ENCODE measurements around the gene MIAT. TPM values are rescaled to one million over a fixed set of nuclear protein-coding genes. Genes with fewer than 3 reads are reported as not detected.

The MIAT gene
- polyA plus RNA-seq, 2 of the 4 experiments (the other 2 are of a cell fraction) = 1.5 to 2.2 TPM

Small RNA genes within 50 kb of the gene (small RNA-seq; reads per million reads assigned to genes)
- gene RF01874 = 0 reads per million in 6 experiments

Other genes with a start within 250 kb of the MIAT start
- 1.2 and 1.3 TPM in 2 replicates for gene ASPHD2, start 228.3 kb upstream of the MIAT start, polyA plus RNA-seq (2011; rRNA removed)
- gene ASPHD2, start 228.3 kb upstream of the MIAT start, polyA plus RNA-seq (2017; fragmentation: RNase III; extraction: RNeasy Plus Mini Kit Qiagen cat#74134 plus additional on column Dnase treatment) = 0.72 to 0.92 TPM (median 0.84 TPM) in 3 replicates
- 25.7 and 30.2 TPM in 2 replicates for gene HPS4, start 173.8 kb upstream of the MIAT start, polyA plus RNA-seq (2011; rRNA removed)
- gene HPS4, start 173.8 kb upstream of the MIAT start, polyA plus RNA-seq (2017; fragmentation: RNase III; extraction: RNeasy Plus Mini Kit Qiagen cat#74134 plus additional on column Dnase treatment) = 10.8 to 12.7 TPM (median 11.8 TPM) in 3 replicates
- gene SRRD, start 173.7 kb upstream of the MIAT start, polyA plus RNA-seq (2011; rRNA removed) = 36.4 and 38.4 TPM in 2 replicates
- 13.1 to 14.2 TPM (median 14.1 TPM) in 3 replicates for gene SRRD, start 173.7 kb upstream of the MIAT start, polyA plus RNA-seq (2017; fragmentation: RNase III; extraction: RNeasy Plus Mini Kit Qiagen cat#74134 plus additional on column Dnase treatment)
- gene TFIP11, start 145.1 kb upstream of the MIAT start, polyA plus RNA-seq (2011; rRNA removed) = 26.8 and 28.8 TPM in 2 replicates
- 18.5 to 21.1 TPM (median 20.7 TPM) in 3 replicates for gene TFIP11, start 145.1 kb upstream of the MIAT start, polyA plus RNA-seq (2017; fragmentation: RNase III; extraction: RNeasy Plus Mini Kit Qiagen cat#74134 plus additional on column Dnase treatment)
- gene TPST2, start 67.5 kb upstream of the MIAT start, polyA plus RNA-seq (2011; rRNA removed) = 10.5 and 13.6 TPM in 2 replicates
- 6.9 to 10.3 TPM (median 7.0 TPM) in 3 replicates for gene TPST2, start 67.5 kb upstream of the MIAT start, polyA plus RNA-seq (2017; fragmentation: RNase III; extraction: RNeasy Plus Mini Kit Qiagen cat#74134 plus additional on column Dnase treatment)
- not detected in 2 replicates for gene CRYBB1, start 39.6 kb upstream of the MIAT start, polyA plus RNA-seq (2011; rRNA removed)
- gene CRYBB1, start 39.6 kb upstream of the MIAT start, polyA plus RNA-seq (2017; fragmentation: RNase III; extraction: RNeasy Plus Mini Kit Qiagen cat#74134 plus additional on column Dnase treatment) = not detected in 3 replicates
- gene CRYBA4, start 35.6 kb upstream of the MIAT start, polyA plus RNA-seq (2011; rRNA removed) = not detected in 2 replicates
- not detected in 3 replicates for gene CRYBA4, start 35.6 kb upstream of the MIAT start, polyA plus RNA-seq (2017; fragmentation: RNase III; extraction: RNeasy Plus Mini Kit Qiagen cat#74134 plus additional on column Dnase treatment)

All from A549 (cell line).